Measurements from ENCODE around the gene BCL11A.
A peak's percentile ranks its signal among the peaks of the same experiment; 100 is the strongest.

Gene BCL11A

GRCh38 chr2:60558536-60558935, 5.1 kb upstream of the BCL11A start:
- DNase-seq (ENCODE audit: low spot score) = no peak

- DNase-seq (ENCODE audit: low spot score) = no peak
These were observed 4.0 kb upstream of the BCL11A start for GRCh38 chr2:60557486-60557864.

GRCh38 chr2:60556576-60557485, 3.4 kb upstream of the BCL11A start:
- no peak for DNase-seq (ENCODE audit: low spot score)

- no peak for DNase-seq (ENCODE audit: low spot score)
These were observed 2.7 kb upstream of the BCL11A start for GRCh38 chr2:60556175-60556574.

GRCh38 chr2:60555783-60556139, 2.3 kb upstream of the BCL11A start:
- DNase-seq (ENCODE audit: low spot score) = no peak

GRCh38 chr2:60555066-60555782, 1.8 kb upstream of the BCL11A start:
- peak; percentile 55 for DNase-seq (ENCODE audit: low spot score)

GRCh38 chr2:60554646-60555065, 1.2 kb upstream of the BCL11A start:
- no peak for DNase-seq (ENCODE audit: low spot score)

GRCh38 chr2:60554074-60554645, 706 bp upstream of the BCL11A start:
- no peak for DNase-seq (ENCODE audit: low spot score)

- DNase-seq (ENCODE audit: low spot score) = no peak
These were observed 481 bp downstream of the BCL11A start for GRCh38 chr2:60552851-60553494.

- DNase-seq (ENCODE audit: low spot score) = no peak
These were observed 1.2 kb downstream of the BCL11A start for GRCh38 chr2:60552078-60552850.

- no peak for DNase-seq (ENCODE audit: low spot score)
These were observed 2.0 kb downstream of the BCL11A start for GRCh38 chr2:60551240-60552077.

GRCh38 chr2:60550984-60551239, 2.5 kb downstream of the BCL11A start:
- DNase-seq (ENCODE audit: low spot score) = no peak

GRCh38 chr2:60550178-60550983, 3.1 kb downstream of the BCL11A start:
- peak; percentile 53 for DNase-seq (ENCODE audit: low spot score)

GRCh38 chr2:60549928-60550177, 3.6 kb downstream of the BCL11A start:
- no peak for DNase-seq (ENCODE audit: low spot score)

- no peak for DNase-seq (ENCODE audit: low spot score)
These were observed 4.1 kb downstream of the BCL11A start for GRCh38 chr2:60549238-60549927.

- no peak for DNase-seq (ENCODE audit: low spot score)
These were observed 4.6 kb downstream of the BCL11A start for GRCh38 chr2:60548845-60549237.

- no peak for DNase-seq (ENCODE audit: low spot score)
These were observed 5.1 kb downstream of the BCL11A start for GRCh38 chr2:60548311-60548710.

- no peak for DNase-seq (ENCODE audit: low spot score)
These were observed 5.6 kb downstream of the BCL11A start for GRCh38 chr2:60547841-60548240.

GRCh38 chr2:60546756-60547420, 6.6 kb downstream of the BCL11A start:
- DNase-seq (ENCODE audit: low spot score) = no peak
